ENCODE data around the gene PTTG1.

PTTG1 gene

GRCh38 chr5:160467555-160468362, 46.1 kb downstream of the PTTG1 start:
- in situ Hi-C loops (cut with HindIII; ENCODE audit: low pct_ligation_motif_present, low pct_unique_long_range_greater_than_20kb, low sequenced_read_pairs): no loop called here
- peak; percentile 91 for DNase-seq

- in situ Hi-C loops (cut with HindIII; ENCODE audit: low pct_ligation_motif_present, low pct_unique_long_range_greater_than_20kb, low sequenced_read_pairs): no loop called here
- no peak for DNase-seq
Measured at GRCh38 chr5:160468363-160468975, 46.8 kb downstream of the PTTG1 start.

GRCh38 chr5:160469156-160470144, 47.8 kb downstream of the PTTG1 start:
- in situ Hi-C loops (cut with HindIII; ENCODE audit: low pct_ligation_motif_present, low pct_unique_long_range_greater_than_20kb, low sequenced_read_pairs): no loop called here
- no peak for DNase-seq

GRCh38 chr5:160470437-160471361, 49.0 kb downstream of the PTTG1 start:
- in situ Hi-C loops (cut with HindIII; ENCODE audit: low pct_ligation_motif_present, low pct_unique_long_range_greater_than_20kb, low sequenced_read_pairs): no loop called here
- DNase-seq: no peak

- no peak for DNase-seq
- in situ Hi-C loops (cut with HindIII; ENCODE audit: low pct_ligation_motif_present, low pct_unique_long_range_greater_than_20kb, low sequenced_read_pairs): no loop called here
Measured at GRCh38 chr5:160471761-160472160, 50.1 kb downstream of the PTTG1 start.

- in situ Hi-C loops (cut with HindIII; ENCODE audit: low pct_ligation_motif_present, low pct_unique_long_range_greater_than_20kb, low sequenced_read_pairs): no loop called here
Measured at GRCh38 chr5:160472482-160472881, 50.8 kb downstream of the PTTG1 start.

GRCh38 chr5:160473681-160474080, 52.0 kb downstream of the PTTG1 start:
- in situ Hi-C loops (cut with HindIII; ENCODE audit: low pct_ligation_motif_present, low pct_unique_long_range_greater_than_20kb, low sequenced_read_pairs): no loop called here
- no peak for DNase-seq

More at GRCh38 chr5:160472482-160472881, 50.8 kb downstream of the PTTG1 start:
- DNase-seq: no peak

- in situ Hi-C loops (cut with HindIII; ENCODE audit: low pct_ligation_motif_present, low pct_unique_long_range_greater_than_20kb, low sequenced_read_pairs): no loop called here
- DNase-seq: no peak
Measured at GRCh38 chr5:160474084-160474483, 52.4 kb downstream of the PTTG1 start.

- in situ Hi-C loops (cut with HindIII; ENCODE audit: low pct_ligation_motif_present, low pct_unique_long_range_greater_than_20kb, low sequenced_read_pairs): no loop called here
- DNase-seq: no peak
Measured at GRCh38 chr5:160475864-160476438, 54.3 kb downstream of the PTTG1 start.

- no peak for DNase-seq
- in situ Hi-C loops (cut with HindIII; ENCODE audit: low pct_ligation_motif_present, low pct_unique_long_range_greater_than_20kb, low sequenced_read_pairs): no loop called here
Measured at GRCh38 chr5:160477266-160477970, 55.8 kb downstream of the PTTG1 start.

GRCh38 chr5:160478163-160478562, 56.5 kb downstream of the PTTG1 start:
- DNase-seq: no peak
- in situ Hi-C loops (cut with HindIII; ENCODE audit: low pct_ligation_motif_present, low pct_unique_long_range_greater_than_20kb, low sequenced_read_pairs): no loop called here

Data from ACHN (cell line).